PC-3 (cell line): Measurements from ENCODE around the gene SPINK13.

Experiments
- EZH2 ChIP-seq: fragments of 300-600 bp; sonication (generic); IDR thresholded peaks from one replicate; pipeline ENCODE4 v1.6.1; 2017; ENCODE audit warnings: antibody characterized with exemption, mild to moderate bottlenecking, low read length; ENCODE audit not compliant: unreplicated experiment
- EZH2phosphoT487 ChIP-seq: fragments of 300-600 bp; sonication (generic); IDR thresholded peaks from 2 replicates; pipeline ENCODE4 v1.6.1; 2018; ENCODE audit warnings: mild to moderate bottlenecking, antibody characterized with exemption, low read length, borderline replicate concordance
- TF ChIP-seq, protein P1 (sequence below): fragments of 300-600 bp; sonication (generic); conservative IDR thresholded peaks from 2 replicates; pipeline ENCODE4 v1.5.1; 2017; ENCODE audit warnings: antibody characterized with exemption, low read depth, mild to moderate bottlenecking, low read length

DNA sequence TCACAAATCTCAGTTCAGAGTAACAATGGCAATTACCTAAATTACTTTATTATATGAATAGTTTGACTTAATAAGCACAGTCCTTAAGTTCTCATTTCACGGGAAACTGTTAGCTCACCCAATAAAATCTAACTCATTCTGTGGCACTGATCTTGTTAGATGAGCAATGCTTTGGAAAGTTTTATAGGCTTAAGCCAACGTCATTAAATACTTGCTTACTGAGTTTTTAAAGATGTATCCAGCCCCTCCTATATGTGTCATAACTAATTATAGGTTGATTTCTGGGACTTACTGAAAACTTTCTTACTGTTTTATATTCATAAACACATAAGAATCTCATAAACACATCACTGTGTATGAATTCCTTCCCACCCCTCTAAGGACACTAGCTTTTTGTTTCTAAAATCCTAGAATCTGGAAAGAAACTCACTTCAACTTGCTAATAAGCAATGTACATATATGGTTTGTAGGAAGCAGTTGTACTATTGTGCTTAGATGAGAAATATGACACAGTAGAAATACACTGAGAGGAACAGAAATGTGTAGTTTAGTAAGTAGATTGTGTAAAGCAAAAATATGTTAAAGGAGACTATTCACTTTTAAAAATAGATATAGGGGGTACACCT, 44.4 kb upstream of the SPINK13 start:
- TF ChIP-seq EZH2 = no peak
- TF ChIP-seq, protein P1, sequence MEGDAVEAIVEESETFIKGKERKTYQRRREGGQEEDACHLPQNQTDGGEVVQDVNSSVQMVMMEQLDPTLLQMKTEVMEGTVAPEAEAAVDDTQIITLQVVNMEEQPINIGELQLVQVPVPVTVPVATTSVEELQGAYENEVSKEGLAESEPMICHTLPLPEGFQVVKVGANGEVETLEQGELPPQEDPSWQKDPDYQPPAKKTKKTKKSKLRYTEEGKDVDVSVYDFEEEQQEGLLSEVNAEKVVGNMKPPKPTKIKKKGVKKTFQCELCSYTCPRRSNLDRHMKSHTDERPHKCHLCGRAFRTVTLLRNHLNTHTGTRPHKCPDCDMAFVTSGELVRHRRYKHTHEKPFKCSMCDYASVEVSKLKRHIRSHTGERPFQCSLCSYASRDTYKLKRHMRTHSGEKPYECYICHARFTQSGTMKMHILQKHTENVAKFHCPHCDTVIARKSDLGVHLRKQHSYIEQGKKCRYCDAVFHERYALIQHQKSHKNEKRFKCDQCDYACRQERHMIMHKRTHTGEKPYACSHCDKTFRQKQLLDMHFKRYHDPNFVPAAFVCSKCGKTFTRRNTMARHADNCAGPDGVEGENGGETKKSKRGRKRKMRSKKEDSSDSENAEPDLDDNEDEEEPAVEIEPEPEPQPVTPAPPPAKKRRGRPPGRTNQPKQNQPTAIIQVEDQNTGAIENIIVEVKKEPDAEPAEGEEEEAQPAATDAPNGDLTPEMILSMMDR = no peak
- no peak for TF ChIP-seq EZH2phosphoT487
